ENCODE measurements around the gene PTPRB. TPM values are rescaled to one million over a fixed set of nuclear protein-coding genes. Genes with fewer than 3 reads are reported as not detected.

The PTPRB gene
- total and polyA plus RNA-seq, 5 experiments from 2014 or later = not detected

GRCh38 chr12:70576341-70577282, 60.6 kb downstream of the PTPRB start:
- no peaks in the 10 kb centered on the region for H3K9me3 Mint-ChIP-seq
- no peaks in the 10 kb centered on the region for H3K36me3 Mint-ChIP-seq
- no peak for ATAC-seq
- peaks cover 1 to 14% (median 10%) of the 10 kb centered on the region in 5 donors for H3K27me3 Mint-ChIP-seq
- POLR2A ChIA-PET = no interaction called here
- H3K4me1 Mint-ChIP-seq = no peaks in the 10 kb centered on the region
- peak in 4 of 10 donors; percentile 1 to 51 (median 44) for DNase-seq
- H3K4me3 Mint-ChIP-seq = no peak overlapping the region
- no peak overlapping the region for H3K27ac Mint-ChIP-seq

GRCh38 chr12:70571705-70572268, 65.4 kb downstream of the PTPRB start:
- no peak for ATAC-seq
- H3K36me3 Mint-ChIP-seq = no peaks in the 10 kb centered on the region
- DNase-seq = no peak
- no peak overlapping the region for H3K4me3 Mint-ChIP-seq
- no peak overlapping the region for H3K27ac Mint-ChIP-seq
- no peaks in the 10 kb centered on the region for H3K9me3 Mint-ChIP-seq
- no peaks in the 10 kb centered on the region for H3K4me1 Mint-ChIP-seq
- H3K27me3 Mint-ChIP-seq = peaks cover 0 to 10% (median 4%) of the 10 kb centered on the region in 5 donors
- POLR2A ChIA-PET = no interaction called here

GRCh38 chr12:70571029-70571428, 66.2 kb downstream of the PTPRB start:
- Mint-ChIP-seq H3K27me3 (peaks cover 0 to 6% (median 4%) of the 10 kb centered on the region in 5 donors), H3K36me3 (no peaks in the 10 kb centered on the region), H3K9me3 (no peaks in the 10 kb centered on the region), H3K4me3 (no peak overlapping the region), H3K4me1 (no peaks in the 10 kb centered on the region), H3K27ac (no peak overlapping the region)
- POLR2A ChIA-PET = no interaction called here
- no peak for DNase-seq
- ATAC-seq = no peak

GRCh38 chr12:70561550-70561949, 75.7 kb downstream of the PTPRB start:
- H3K4me1 Mint-ChIP-seq = no peaks in the 10 kb centered on the region
- H3K4me3 Mint-ChIP-seq = no peak overlapping the region
- POLR2A ChIA-PET = no interaction called here
- no peaks in the 10 kb centered on the region for H3K36me3 Mint-ChIP-seq
- no peaks in the 10 kb centered on the region for H3K9me3 Mint-ChIP-seq
- no peak for DNase-seq
- no peak overlapping the region for H3K27ac Mint-ChIP-seq
- peaks cover 3 to 24% (median 10%) of the 10 kb centered on the region in 5 donors for H3K27me3 Mint-ChIP-seq
- ATAC-seq = no peak

GRCh38 chr12:70560671-70561070, 76.6 kb downstream of the PTPRB start:
- DNase-seq (no peak), ATAC-seq (no peak)
- Mint-ChIP-seq H3K27me3 (peaks cover 3 to 31% (median 10%) of the 10 kb centered on the region in 5 donors), H3K4me1 (no peaks in the 10 kb centered on the region), H3K27ac (no peak overlapping the region), H3K9me3 (no peaks in the 10 kb centered on the region), H3K36me3 (no peaks in the 10 kb centered on the region), H3K4me3 (no peak overlapping the region)
- POLR2A ChIA-PET = no interaction called here

- Mint-ChIP-seq H3K36me3 (no peaks in the 10 kb centered on the region), H3K4me1 (no peaks in the 10 kb centered on the region), H3K27ac (no peak overlapping the region), H3K9me3 (no peaks in the 10 kb centered on the region), H3K27me3 (peaks cover 2 to 26% (median 12%) of the 10 kb centered on the region in 5 donors), H3K4me3 (no peak overlapping the region)
- POLR2A ChIA-PET = no interaction called here
- ATAC-seq = no peak
- no peak for DNase-seq
Observed at GRCh38 chr12:70559390-70559789, 77.8 kb downstream of the PTPRB start.

- no peaks in the 10 kb centered on the region for H3K36me3 Mint-ChIP-seq
- no peaks in the 10 kb centered on the region for H3K9me3 Mint-ChIP-seq
- peaks cover 0 to 20% (median 2%) of the 10 kb centered on the region in 5 donors for H3K27me3 Mint-ChIP-seq
- POLR2A ChIA-PET = no interaction called here
- no peak overlapping the region for H3K4me3 Mint-ChIP-seq
- no peaks in the 10 kb centered on the region for H3K4me1 Mint-ChIP-seq
- DNase-seq (no peak), ATAC-seq (no peak)
- H3K27ac Mint-ChIP-seq = no peak overlapping the region
Observed at GRCh38 chr12:70557583-70558191, 79.5 kb downstream of the PTPRB start.

GRCh38 chr12:70556179-70556869, 80.9 kb downstream of the PTPRB start:
- H3K9me3 Mint-ChIP-seq = no peaks in the 10 kb centered on the region
- H3K4me1 Mint-ChIP-seq = no peaks in the 10 kb centered on the region
- H3K36me3 Mint-ChIP-seq = no peaks in the 10 kb centered on the region
- peaks cover 0 to 20% (median 2%) of the 10 kb centered on the region in 5 donors for H3K27me3 Mint-ChIP-seq
- POLR2A ChIA-PET = no interaction called here
- no peak for ATAC-seq
- no peak overlapping the region for H3K27ac Mint-ChIP-seq
- no peak overlapping the region for H3K4me3 Mint-ChIP-seq
- no peak for DNase-seq

GRCh38 chr12:70555081-70555480, 82.1 kb downstream of the PTPRB start:
- ATAC-seq (no peak), DNase-seq (no peak)
- no peaks in the 10 kb centered on the region for H3K4me1 Mint-ChIP-seq
- POLR2A ChIA-PET = no interaction called here
- H3K27ac Mint-ChIP-seq = no peak overlapping the region
- no peaks in the 10 kb centered on the region for H3K9me3 Mint-ChIP-seq
- H3K36me3 Mint-ChIP-seq = no peaks in the 10 kb centered on the region
- peaks cover 2 to 22% (median 5%) of the 10 kb centered on the region in 5 donors for H3K27me3 Mint-ChIP-seq
- no peak overlapping the region for H3K4me3 Mint-ChIP-seq

GRCh38 chr12:70553391-70553859, 83.8 kb downstream of the PTPRB start:
- ATAC-seq (no peak), DNase-seq (no peak)
- POLR2A ChIA-PET = no interaction called here
- H3K4me1 Mint-ChIP-seq = no peaks in the 10 kb centered on the region
- H3K9me3 Mint-ChIP-seq = no peaks in the 10 kb centered on the region
- peaks cover 3 to 25% (median 7%) of the 10 kb centered on the region in 5 donors for H3K27me3 Mint-ChIP-seq
- no peak overlapping the region for H3K4me3 Mint-ChIP-seq
- H3K36me3 Mint-ChIP-seq = no peaks in the 10 kb centered on the region
- no peak overlapping the region for H3K27ac Mint-ChIP-seq

- H3K4me3 Mint-ChIP-seq = no peak overlapping the region
- H3K9me3 Mint-ChIP-seq = no peaks in the 10 kb centered on the region
- peaks cover 3 to 29% (median 9%) of the 10 kb centered on the region in 5 donors for H3K27me3 Mint-ChIP-seq
- H3K36me3 Mint-ChIP-seq = no peaks in the 10 kb centered on the region
- DNase-seq (no peak), ATAC-seq (no peak)
- POLR2A ChIA-PET = no interaction called here
- H3K4me1 Mint-ChIP-seq = no peaks in the 10 kb centered on the region
- H3K27ac Mint-ChIP-seq = no peak overlapping the region
Observed at GRCh38 chr12:70551731-70552130, 85.5 kb downstream of the PTPRB start.

GRCh38 chr12:70550180-70550577, 87.0 kb downstream of the PTPRB start:
- Mint-ChIP-seq H3K27ac (no peak overlapping the region), H3K4me1 (no peaks in the 10 kb centered on the region), H3K27me3 (peaks cover 6 to 39% (median 11%) of the 10 kb centered on the region in 5 donors), H3K9me3 (no peaks in the 10 kb centered on the region), H3K4me3 (no peak overlapping the region), H3K36me3 (no peaks in the 10 kb centered on the region)
- no peak for ATAC-seq
- POLR2A ChIA-PET = no interaction called here
- no peak for DNase-seq

Measured in naive thymus-derived CD8-positive, alpha-beta T cell (primary cell).